Retinal pigment epithelial cell (primary cell): ENCODE results near the gene SYNGAP1.
"Not testable (repeated sequence)": the region's sequence is repeated elsewhere in the genome, so short reads cannot be mapped to it uniquely, and the experiment has no call there.

Source experiments
- DNase-seq: peaks from one replicate; pipeline ENCODE4 v3.0.0-alpha.2; 2010; ENCODE audit warnings: low read depth
- H3K4me3 ChIP-seq: 2 replicates; pipeline ENCODE4 v1.5.1; 2011; ENCODE audit warnings: mild to moderate bottlenecking, low read length, control low read depth, moderate library complexity
- TF ChIP-seq, protein P1 (sequence below): conservative IDR thresholded peaks from 2 replicates; pipeline ENCODE4 v1.5.1; 2011; ENCODE audit warnings: low read depth, low read length, control low read depth, inconsistent platforms

SYNGAP1 gene

DNA sequence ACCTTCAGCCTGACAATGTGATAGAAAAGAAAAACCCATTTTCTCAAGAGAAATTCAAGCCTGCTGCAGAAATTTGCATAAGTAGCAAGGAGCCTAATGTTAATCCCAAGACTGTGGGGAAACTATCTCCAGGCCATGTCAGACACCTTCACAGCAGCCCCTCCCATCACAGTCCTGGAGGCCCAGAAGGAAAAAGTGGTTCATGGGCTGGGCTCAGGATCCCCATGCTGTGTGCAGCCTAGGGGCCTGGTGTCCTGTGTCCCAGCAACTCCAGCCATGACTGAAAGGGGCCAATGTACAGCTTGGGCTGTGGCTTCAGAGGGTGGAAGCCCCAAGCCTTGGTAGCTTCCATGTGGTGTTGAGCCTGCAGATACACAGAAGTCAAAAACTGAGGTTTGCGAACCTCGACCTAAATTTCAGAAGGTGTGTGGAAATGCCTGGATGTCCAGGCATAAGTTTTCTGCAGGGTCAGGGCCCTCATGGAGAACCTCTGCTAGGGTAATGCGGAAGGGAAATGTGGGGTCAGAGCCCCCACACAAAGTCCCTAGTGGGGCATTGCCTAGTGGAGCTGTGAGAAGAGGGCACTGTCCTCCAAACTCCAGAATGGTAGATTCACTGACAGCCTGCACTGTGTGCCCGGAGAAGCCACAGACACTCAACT, 46.3 kb downstream of the SYNGAP1 start:
- DNase-seq, result no peak
- TF ChIP-seq, protein P1, sequence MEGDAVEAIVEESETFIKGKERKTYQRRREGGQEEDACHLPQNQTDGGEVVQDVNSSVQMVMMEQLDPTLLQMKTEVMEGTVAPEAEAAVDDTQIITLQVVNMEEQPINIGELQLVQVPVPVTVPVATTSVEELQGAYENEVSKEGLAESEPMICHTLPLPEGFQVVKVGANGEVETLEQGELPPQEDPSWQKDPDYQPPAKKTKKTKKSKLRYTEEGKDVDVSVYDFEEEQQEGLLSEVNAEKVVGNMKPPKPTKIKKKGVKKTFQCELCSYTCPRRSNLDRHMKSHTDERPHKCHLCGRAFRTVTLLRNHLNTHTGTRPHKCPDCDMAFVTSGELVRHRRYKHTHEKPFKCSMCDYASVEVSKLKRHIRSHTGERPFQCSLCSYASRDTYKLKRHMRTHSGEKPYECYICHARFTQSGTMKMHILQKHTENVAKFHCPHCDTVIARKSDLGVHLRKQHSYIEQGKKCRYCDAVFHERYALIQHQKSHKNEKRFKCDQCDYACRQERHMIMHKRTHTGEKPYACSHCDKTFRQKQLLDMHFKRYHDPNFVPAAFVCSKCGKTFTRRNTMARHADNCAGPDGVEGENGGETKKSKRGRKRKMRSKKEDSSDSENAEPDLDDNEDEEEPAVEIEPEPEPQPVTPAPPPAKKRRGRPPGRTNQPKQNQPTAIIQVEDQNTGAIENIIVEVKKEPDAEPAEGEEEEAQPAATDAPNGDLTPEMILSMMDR, result no peak
- no peak overlapping the region for H3K4me3 ChIP-seq

DNA sequence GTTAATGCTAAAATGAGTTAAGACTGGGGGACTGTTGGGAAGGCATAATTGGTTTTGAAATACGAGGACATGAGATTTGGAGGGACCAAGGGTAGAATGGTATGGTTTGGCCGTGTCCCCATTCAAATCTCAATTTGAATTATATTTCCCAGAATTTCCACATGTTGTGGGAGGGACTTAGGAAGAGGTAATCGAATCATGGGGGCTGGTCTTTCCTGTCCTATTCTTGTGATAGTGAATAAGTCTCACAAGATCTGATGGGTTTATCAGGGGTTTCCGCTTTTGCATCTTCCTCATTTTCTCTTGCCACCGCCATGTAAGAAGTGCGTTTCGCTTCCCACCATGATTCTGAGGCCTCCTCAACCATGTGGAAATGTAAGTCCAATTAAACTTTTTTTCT, 47.2 kb downstream of the SYNGAP1 start:
- no peak for DNase-seq
- H3K4me3 ChIP-seq, result no peak overlapping the region
- TF ChIP-seq, protein P1, result no peak

DNA sequence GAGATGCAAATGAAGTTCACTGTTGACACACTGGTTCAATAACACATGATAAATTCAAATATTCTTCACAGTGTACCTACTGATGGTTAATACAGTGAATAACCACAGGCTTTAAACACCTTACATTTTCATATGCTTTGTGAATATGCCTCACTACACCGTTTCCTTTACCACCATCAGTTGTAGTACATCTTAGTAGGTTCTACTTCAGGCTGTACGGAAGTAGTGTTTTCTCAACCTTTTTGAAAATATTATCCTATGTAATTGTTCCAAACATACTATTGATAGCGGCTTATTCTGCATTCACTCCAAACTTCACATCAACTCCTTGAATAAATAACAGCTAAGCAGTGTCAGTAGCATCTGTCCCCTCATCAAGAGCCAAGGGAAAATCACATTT, 49.8 kb downstream of the SYNGAP1 start:
- no peak overlapping the region for H3K4me3 ChIP-seq
- TF ChIP-seq, protein P1, result no peak
- DNase-seq, result no peak

DNA sequence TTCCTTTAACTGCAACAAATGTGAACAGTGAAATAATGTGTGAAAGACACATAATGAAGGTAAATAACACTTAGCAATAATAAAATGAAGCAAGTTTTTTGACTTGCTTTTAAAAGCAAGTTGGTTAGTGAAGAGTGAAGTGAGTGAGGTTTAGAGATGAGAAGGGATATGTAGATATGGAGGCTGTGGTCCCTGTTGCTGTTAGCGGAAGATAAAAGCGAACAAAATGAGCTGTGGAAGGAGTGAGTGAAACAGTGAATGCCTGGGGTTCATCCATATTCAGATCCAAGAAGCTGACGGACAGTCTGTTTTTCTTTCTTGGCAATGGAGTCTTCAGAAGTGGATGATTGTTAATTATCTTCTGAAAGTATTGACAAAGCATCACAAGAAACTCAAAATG, 58.0 kb downstream of the SYNGAP1 start:
- no peak for DNase-seq
- H3K4me3 ChIP-seq, result no peak overlapping the region
- TF ChIP-seq, protein P1, result no peak

DNA sequence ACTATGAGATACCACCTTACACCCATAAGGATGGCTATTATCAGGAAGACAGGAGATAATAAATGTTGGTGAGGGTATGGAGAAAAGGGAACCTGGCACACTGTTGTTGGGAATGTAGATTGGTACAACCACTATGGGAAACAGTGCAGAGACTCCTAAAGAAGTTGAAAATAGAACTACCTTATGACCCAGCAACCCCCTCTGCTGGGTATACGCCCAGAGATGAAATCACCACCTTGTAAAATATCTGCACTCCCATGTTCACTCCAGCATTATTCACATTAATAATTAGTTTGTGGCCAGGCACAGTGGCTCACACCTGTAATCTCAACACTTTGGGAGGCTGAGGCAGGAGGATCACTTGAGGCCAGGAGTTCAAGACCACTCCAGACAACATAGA, 61.3 kb downstream of the SYNGAP1 start:
- peak; percentile 5 for DNase-seq
- TF ChIP-seq, protein P1, result peak; percentile 26
- no peak overlapping the region for H3K4me3 ChIP-seq

DNA sequence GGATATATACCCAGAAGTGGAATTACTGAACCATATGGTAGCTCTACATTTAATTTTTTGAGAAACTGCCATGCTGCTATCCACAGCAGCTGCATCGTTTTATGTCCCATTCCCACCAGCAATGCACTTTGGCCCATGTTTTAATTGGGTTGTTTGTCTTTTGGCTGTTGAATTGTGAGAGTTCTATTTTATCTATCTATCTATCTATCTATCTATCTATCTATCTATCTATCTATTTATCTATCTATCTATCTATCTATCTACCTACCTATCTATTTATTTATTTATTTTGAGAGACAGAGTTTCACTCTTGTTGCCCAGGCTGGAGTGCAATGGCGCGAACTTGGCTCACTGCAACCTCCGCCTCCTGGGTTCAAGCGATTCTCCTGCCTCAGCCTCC, 62.8 kb downstream of the SYNGAP1 start:
- DNase-seq, H3K4me3 ChIP-seq: not testable (repeated sequence)

DNA sequence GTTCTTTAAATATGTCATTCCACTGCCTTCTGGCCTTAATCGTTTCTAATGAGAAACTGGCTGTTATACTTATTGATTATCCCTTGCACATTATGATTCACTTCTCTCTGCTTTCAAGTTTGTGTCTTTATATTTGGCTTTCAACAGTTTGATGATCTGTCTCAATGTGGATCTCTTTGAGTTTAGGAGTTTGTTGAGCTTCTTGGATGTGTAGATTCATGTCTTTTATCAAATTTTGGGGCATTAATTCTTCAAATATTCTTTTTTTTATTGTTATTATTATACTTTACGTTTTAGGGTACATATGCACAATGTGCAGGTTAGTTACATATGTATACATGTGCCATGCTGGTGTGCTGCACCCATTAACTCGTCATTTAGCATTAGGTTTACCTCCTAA, 63.8 kb downstream of the SYNGAP1 start:
- no peak for DNase-seq
- TF ChIP-seq, protein P1, result no peak
- H3K4me3 ChIP-seq, result no peak overlapping the region

DNA sequence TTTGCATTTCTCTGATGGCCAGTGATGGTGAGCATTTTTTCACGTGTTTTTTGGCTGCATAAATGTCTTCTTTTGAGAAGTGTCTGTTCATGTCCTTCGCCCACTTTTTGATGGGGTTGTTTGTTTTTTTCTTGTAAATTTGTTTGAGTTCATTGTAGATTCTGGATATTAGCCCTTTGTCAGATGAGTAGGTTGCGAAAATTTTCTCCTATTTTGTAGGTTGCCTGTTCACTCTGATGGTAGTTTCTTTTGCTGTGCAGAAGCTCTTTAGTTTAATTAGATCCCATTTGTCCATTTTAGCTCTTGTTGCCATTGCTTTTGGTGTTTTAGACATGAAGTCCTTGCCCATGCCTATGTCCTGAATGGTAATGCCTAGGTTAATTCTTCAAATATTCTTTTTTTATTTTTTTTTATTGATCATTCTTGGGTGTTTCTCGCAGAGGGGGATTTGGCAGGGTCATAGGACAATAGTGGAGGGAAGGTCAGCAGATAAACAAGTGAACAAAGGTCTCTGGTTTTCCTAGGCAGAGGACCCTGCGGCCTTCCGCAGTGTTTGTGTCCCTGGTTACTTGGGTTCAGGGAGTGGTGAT, 64.9 kb downstream of the SYNGAP1 start:
- not testable (repeated sequence) for DNase-seq, H3K4me3 ChIP-seq

DNA sequence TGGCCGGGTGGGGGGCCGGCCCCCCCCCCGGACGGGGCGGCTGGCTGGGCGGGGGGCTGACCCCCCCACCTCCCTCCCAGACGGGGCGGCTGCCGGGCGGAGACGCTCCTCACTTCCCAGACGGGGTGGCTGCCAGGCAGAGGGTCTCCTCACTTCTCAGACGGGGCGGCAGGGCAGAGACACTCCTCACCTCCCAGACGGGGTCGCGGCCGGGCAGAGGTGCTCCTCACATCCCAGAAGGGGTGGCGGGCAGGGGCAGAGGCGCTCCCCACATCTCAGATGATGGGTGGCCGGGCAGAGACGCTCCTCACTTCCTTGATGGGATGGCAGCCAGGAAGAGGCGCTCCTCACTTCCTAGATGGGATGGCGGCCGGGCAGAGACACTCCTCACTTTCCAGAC, 65.8 kb downstream of the SYNGAP1 start:
- H3K4me3 ChIP-seq, DNase-seq: not testable (repeated sequence)
